Heart right ventricle (tissue), 16 donors: ENCODE data around the gene VGF. TPM values are rescaled to one million over a fixed set of nuclear protein-coding genes. Genes with fewer than 3 reads are reported as not detected.
A peak's percentile ranks its signal among the peaks of the same experiment; 100 is the strongest.

Source experiments
- ATAC-seq, 8 donors: fragments of 200-7000 bp; cut with Tn5 transposase; one replicate each; pipeline ENCODE4 v1.9.1; 2020; ENCODE audit warnings: mild to moderate bottlenecking in 8 of 8, moderate library complexity in 8 of 8, moderate number of reproducible peaks in 1 of 8
- DNase-seq, 2 donors: peaks; one replicate each; pipeline ENCODE4 v3.0.0-alpha.2; 2020
- H3K27ac ChIP-seq, 10 donors: fragments of 200-600 bp; sonication (generic) in 2 of 10; one replicate each; pipeline versions ENCODE4 v1.5.0 to v1.8.0; 2020 to 2022; ENCODE audit warnings: mild to moderate bottlenecking in 3 of 10
- H3K27me3 ChIP-seq, 7 donors: fragments of 200-600 bp; one replicate each; pipeline ENCODE4 v1.8.0; 2021 to 2022; ENCODE audit warnings: mild to moderate bottlenecking in 2 of 7
- H3K36me3 ChIP-seq, 9 donors: fragments of 200-600 bp; sonication (generic) in 1 of 9; one replicate each; pipeline versions ENCODE4 v1.5.0 to v1.8.0; 2020 to 2022; ENCODE audit warnings: mild to moderate bottlenecking in 2 of 9
- H3K4me1 ChIP-seq, 9 donors: fragments of 200-600 bp; sonication (generic) in 1 of 9; one replicate each; pipeline versions ENCODE4 v1.5.0 to v1.8.0; 2020 to 2022; ENCODE audit warnings: mild to moderate bottlenecking in 4 of 9
- H3K4me3 ChIP-seq, 10 donors: fragments of 200-600 bp; sonication (generic) in 2 of 10; one replicate each; pipeline versions ENCODE4 v1.5.0 to v1.8.0; 2020 to 2022; ENCODE audit warnings: mild to moderate bottlenecking in 7 of 10, moderate library complexity in 2 of 10
- H3K9me3 ChIP-seq, 11 donors: fragments of 200-600 bp in 10 of 11; sonication (generic) in 2 of 11; one replicate each; pipeline versions ENCODE4 v1.5.0 to v1.8.0; 2013 to 2022; ENCODE audit warnings: mild to moderate bottlenecking in 2 of 11, control low read depth in 1 of 11, moderate library complexity in 1 of 11
- CTCF ChIP-seq, 9 donors: fragments of 200-600 bp; sonication (generic) in 2 of 9; IDR thresholded peaks; one replicate each; pipeline versions ENCODE4 v1.5.0 to v1.8.0; 2021 to 2022; ENCODE audit warnings: antibody characterized with exemption in 9 of 9, mild to moderate bottlenecking in 5 of 9, moderate library complexity in 1 of 9
- WGBS, 2 donors: extraction: QIAGEN DNeasy Blood & Tissue Kit; methylation state at CpG; one replicate each; pipeline ENCODE4 v1.1.7; 2013; ENCODE audit warnings: inconsistent platforms in 1 of 2; 5-methylcytosine and 5-hydroxymethylcytosine counted together
- intact Hi-C, 10 donors: fragments of 100-400 bp; cut with DNase I; formaldehyde crosslinking; loops; one replicate each; pipeline versions ENCODE4 v1.11.1 to v1.14.2; 2022
- polyA plus RNA-seq, 2 donors: library from polyadenylated mRNA; stranded (reverse); fragments of 200-250 nt; gene quantifications; one replicate each; pipeline ENCODE4 v1.2.3, GENCODE V29; 2013
- total RNA-seq, 10 donors: library from RNA; stranded (reverse); fragmentation: NEBNext Ultra II Directional in 3 of 10; extraction: Animal tissue kit (Norgen Biotek cat#: 25700) in 3 of 10; gene quantifications; one replicate each; pipeline versions ENCODE4 v1.2.1 to v1.2.4, GENCODE V29; 2021 to 2023
- donor health status: Arrhythmogenic right ventricular cardiomyopathy.
- donor health status: ischemic (EF 13 %, LVEDD 7.1; RV severe dilation, severe dysfunction).
- donor health status: healthy with polysubstance abuse.
- donor health status: DM: no; HTN: yes; CAD: no.
- donor health status: DM: no; HTN: no; CAD: no.
- donor health status: ischemic (EF 25% LVEDD 6.9; RV normal size, moderate dysfunction).
- donor health status: ischemic (EF 25% LVEDD 5.7; RV mildly dilated, moderate dysfunction).
- donor health status: healthy.
- donor health status: DM: yes; HTN: yes; CAD: no.
- donor health status: Ischemic cardiomyopathy.
- donor health status: ischemic (EF 35%, LVEDD 5.7; RV mildly dilated, moderate dysfunction).
- donor health status: nonischemic (EF 11% LVEDD 7.7; RV severe dilation, severe dysfunction).
- donor health status: DM: yes; HTN: yes; CAD: no.
- donor health status: PGD.
- donor health status: ischemic (EF 29% LVEDD 5.4; RV normal size, mild dysfunction).
- donor health status: nonischemic (EF 23%, LVEDD 6.1; RV moderate dilation, normal function).

VGF gene
- total and polyA plus RNA-seq, 12 donors, result 0.17 TPM; not detected in 11

GRCh38 chr7:101161692-101162471 is 3.5 kb downstream of the VGF start:
- DNase-seq (no peak), ATAC-seq (no peak)
- WGBS, 2 donors, result 78 to 82% methylated on average over 17 of the region's 17 CpGs
- H3K27me3 ChIP-seq, result peaks cover 21 to 67% (median 58%) of the 10 kb centered on the region in 7 donors
- H3K4me3 ChIP-seq, result peak overlapping the region in 2 of 10 donors; percentile 31 to 53
- peaks cover 13 to 43% (median 39%) of the 10 kb centered on the region in 9 donors for H3K4me1 ChIP-seq
- intact Hi-C loops, result no loop called here
- H3K27ac ChIP-seq, result no peak overlapping the region
- peaks cover 0 to 43% (median 8%) of the 10 kb centered on the region in 9 donors for H3K36me3 ChIP-seq
- no peaks in the 10 kb centered on the region for H3K9me3 ChIP-seq
- no peak for TF ChIP-seq CTCF (IDR thresholded peaks at IDR 0.05)

GRCh38 chr7:101160910-101161309 is 4.5 kb downstream of the VGF start:
- peaks cover 15 to 57% (median 48%) of the 10 kb centered on the region in 7 donors for H3K27me3 ChIP-seq
- intact Hi-C loops, result no loop called here
- no peak for ATAC-seq
- no peak overlapping the region for H3K27ac ChIP-seq
- H3K36me3 ChIP-seq, result peaks cover 0 to 44% (median 8%) of the 10 kb centered on the region in 9 donors
- TF ChIP-seq CTCF (IDR thresholded peaks at IDR 0.05), result no peak
- no peaks in the 10 kb centered on the region for H3K9me3 ChIP-seq
- peaks cover 10 to 39% (median 36%) of the 10 kb centered on the region in 9 donors for H3K4me1 ChIP-seq
- H3K4me3 ChIP-seq, result no peak overlapping the region
- no peak for DNase-seq

GRCh38 chr7:101159696-101160674 is 5.4 kb downstream of the VGF start:
- Histone ChIP-seq H3K4me1 (peaks cover 13 to 37% (median 34%) of the 10 kb centered on the region in 9 donors), H3K9me3 (no peaks in the 10 kb centered on the region), H3K36me3 (peaks cover 0 to 44% (median 8%) of the 10 kb centered on the region in 9 donors), H3K27me3 (peaks cover 9 to 48% (median 39%) of the 10 kb centered on the region in 7 donors), H3K4me3 (no peak overlapping the region), H3K27ac (no peak overlapping the region)
- intact Hi-C loops, result no loop called here
- DNase-seq (no peak), ATAC-seq (no peak)
- TF ChIP-seq CTCF (IDR thresholded peaks at IDR 0.05), result no peak
- 80 to 83% methylated on average over 31 of the region's 31 CpGs for WGBS, 2 donors

GRCh38 chr7:101156866-101157589 is 8.3 kb downstream of the VGF start:
- Histone ChIP-seq H3K27me3 (peaks cover 0 to 20% (median 9%) of the 10 kb centered on the region in 7 donors), H3K4me3 (no peak overlapping the region), H3K4me1 (peaks cover 3 to 20% (median 12%) of the 10 kb centered on the region in 9 donors), H3K9me3 (no peaks in the 10 kb centered on the region), H3K36me3 (peaks cover 0 to 44% (median 8%) of the 10 kb centered on the region in 9 donors), H3K27ac (no peak overlapping the region)
- ATAC-seq (no peak), DNase-seq (no peak)
- TF ChIP-seq CTCF (IDR thresholded peaks at IDR 0.05), result no peak
- intact Hi-C loops, result no loop called here
- 90% methylated on average over 14 of the region's 14 CpGs for WGBS, 2 donors
